HL-60 (cell line): ENCODE results near the gene CASD1.

ENCODE experiments used
- DNase-seq, 2 experiments: peaks; one replicate each; pipeline ENCODE4 v3.0.0-alpha.2; 2010 to 2020; ENCODE audit warnings: low read depth in 1 of 2, low spot score in 1 of 2
- H3K27ac ChIP-seq: fragments of 250-450 bp; sonication (Bioruptor Pico); replicated peaks from 2 replicates; pipeline ENCODE4 v1.5.1; 2020; ENCODE audit warnings: mild to moderate bottlenecking, moderate library complexity
- H3K27me3 ChIP-seq: fragments of 250-450 bp; sonication (Bioruptor Pico); 2 replicates; pipeline ENCODE4 v1.5.1; 2021; ENCODE audit warnings: mild to moderate bottlenecking, moderate library complexity; ENCODE audit not compliant: insufficient read depth, poor library complexity, severe bottlenecking
- H3K4me3 ChIP-seq: replicated peaks from 2 replicates; pipeline ENCODE4 v1.5.1; 2011; ENCODE audit warnings: mild to moderate bottlenecking, control low read depth, low read length; ENCODE audit not compliant: insufficient read depth
- GABPA ChIP-seq: IDR thresholded peaks from 2 replicates; pipeline ENCODE4 v1.6.1; 2012; ENCODE audit warnings: low read depth
- POLR2AphosphoS5 ChIP-seq: IDR thresholded peaks from 2 replicates; pipeline ENCODE4 v1.6.1; 2012; ENCODE audit warnings: low read depth
- SPI1 ChIP-seq: IDR thresholded peaks from 2 replicates; pipeline ENCODE4 v1.6.1; 2012; ENCODE audit warnings: low read depth, mild to moderate bottlenecking, borderline replicate concordance
- TF ChIP-seq, protein P1 (sequence below): IDR thresholded peaks from one replicate; pipeline ENCODE4 v1.5.1; 2011; ENCODE audit warnings: low read length, control low read depth, inconsistent platforms; ENCODE audit not compliant: insufficient read depth
- TF ChIP-seq, protein P2 (sequence below): IDR thresholded peaks from 2 replicates; pipeline ENCODE4 v1.6.1; 2012; ENCODE audit warnings: low read depth; ENCODE audit not compliant: insufficient replicate concordance

Gene CASD1

DNA sequence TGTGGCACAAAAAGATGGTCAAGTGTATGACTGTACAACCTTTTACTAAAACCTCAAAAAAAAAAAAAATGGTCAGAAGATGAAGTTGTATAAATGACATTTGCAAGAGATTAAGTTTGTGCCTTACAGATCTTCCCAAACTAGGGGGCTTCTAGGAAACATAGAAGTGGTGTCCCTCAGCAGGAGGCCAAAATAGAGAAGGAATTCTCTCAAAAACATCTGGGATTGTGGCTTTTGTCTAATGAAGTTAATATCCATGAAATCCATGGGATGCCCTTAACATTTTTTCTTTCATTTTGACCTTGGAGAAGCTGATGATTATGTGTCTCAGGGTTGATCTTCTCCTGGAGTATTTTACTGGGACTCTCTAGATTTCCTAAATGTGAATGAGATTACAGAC lies 62.2 kb downstream of the CASD1 start:
- Histone ChIP-seq H3K27ac (no peak overlapping the region), H3K4me3 (no peak overlapping the region), H3K27me3 (no peaks in the 10 kb centered on the region)
- DNase-seq: no peak
- TF ChIP-seq GABPA (no peak), POLR2AphosphoS5 (no peak), SPI1 (no peak)
- TF ChIP-seq, protein P1, sequence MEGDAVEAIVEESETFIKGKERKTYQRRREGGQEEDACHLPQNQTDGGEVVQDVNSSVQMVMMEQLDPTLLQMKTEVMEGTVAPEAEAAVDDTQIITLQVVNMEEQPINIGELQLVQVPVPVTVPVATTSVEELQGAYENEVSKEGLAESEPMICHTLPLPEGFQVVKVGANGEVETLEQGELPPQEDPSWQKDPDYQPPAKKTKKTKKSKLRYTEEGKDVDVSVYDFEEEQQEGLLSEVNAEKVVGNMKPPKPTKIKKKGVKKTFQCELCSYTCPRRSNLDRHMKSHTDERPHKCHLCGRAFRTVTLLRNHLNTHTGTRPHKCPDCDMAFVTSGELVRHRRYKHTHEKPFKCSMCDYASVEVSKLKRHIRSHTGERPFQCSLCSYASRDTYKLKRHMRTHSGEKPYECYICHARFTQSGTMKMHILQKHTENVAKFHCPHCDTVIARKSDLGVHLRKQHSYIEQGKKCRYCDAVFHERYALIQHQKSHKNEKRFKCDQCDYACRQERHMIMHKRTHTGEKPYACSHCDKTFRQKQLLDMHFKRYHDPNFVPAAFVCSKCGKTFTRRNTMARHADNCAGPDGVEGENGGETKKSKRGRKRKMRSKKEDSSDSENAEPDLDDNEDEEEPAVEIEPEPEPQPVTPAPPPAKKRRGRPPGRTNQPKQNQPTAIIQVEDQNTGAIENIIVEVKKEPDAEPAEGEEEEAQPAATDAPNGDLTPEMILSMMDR: no peak
- TF ChIP-seq, protein P2, sequence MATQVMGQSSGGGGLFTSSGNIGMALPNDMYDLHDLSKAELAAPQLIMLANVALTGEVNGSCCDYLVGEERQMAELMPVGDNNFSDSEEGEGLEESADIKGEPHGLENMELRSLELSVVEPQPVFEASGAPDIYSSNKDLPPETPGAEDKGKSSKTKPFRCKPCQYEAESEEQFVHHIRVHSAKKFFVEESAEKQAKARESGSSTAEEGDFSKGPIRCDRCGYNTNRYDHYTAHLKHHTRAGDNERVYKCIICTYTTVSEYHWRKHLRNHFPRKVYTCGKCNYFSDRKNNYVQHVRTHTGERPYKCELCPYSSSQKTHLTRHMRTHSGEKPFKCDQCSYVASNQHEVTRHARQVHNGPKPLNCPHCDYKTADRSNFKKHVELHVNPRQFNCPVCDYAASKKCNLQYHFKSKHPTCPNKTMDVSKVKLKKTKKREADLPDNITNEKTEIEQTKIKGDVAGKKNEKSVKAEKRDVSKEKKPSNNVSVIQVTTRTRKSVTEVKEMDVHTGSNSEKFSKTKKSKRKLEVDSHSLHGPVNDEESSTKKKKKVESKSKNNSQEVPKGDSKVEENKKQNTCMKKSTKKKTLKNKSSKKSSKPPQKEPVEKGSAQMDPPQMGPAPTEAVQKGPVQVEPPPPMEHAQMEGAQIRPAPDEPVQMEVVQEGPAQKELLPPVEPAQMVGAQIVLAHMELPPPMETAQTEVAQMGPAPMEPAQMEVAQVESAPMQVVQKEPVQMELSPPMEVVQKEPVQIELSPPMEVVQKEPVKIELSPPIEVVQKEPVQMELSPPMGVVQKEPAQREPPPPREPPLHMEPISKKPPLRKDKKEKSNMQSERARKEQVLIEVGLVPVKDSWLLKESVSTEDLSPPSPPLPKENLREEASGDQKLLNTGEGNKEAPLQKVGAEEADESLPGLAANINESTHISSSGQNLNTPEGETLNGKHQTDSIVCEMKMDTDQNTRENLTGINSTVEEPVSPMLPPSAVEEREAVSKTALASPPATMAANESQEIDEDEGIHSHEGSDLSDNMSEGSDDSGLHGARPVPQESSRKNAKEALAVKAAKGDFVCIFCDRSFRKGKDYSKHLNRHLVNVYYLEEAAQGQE: no peak

DNA sequence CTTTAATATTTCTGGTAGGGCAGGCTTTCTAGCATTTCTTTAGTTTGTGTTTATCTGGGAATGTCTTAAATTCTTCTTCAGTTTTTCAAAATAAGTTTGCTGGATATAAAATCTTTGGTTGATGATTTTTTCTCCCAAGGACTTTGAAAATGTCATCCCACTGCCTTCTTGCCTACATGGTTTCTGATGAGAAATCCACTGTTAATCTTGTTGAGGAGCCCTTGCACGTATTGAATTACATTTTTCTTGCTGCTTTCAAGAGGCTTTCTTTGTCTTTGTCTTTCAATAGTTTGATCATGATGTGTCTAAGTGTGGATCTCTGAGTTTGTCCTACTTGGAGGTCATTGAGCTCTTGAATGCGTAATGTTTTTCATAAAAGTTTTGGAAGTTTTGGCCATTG lies 66.0 kb downstream of the CASD1 start:
- TF ChIP-seq GABPA: no peak
- TF ChIP-seq, protein P1: no peak
- Histone ChIP-seq H3K27me3 (no peaks in the 10 kb centered on the region), H3K27ac (no peak overlapping the region), H3K4me3 (no peak overlapping the region)
- DNase-seq: no peak

DNA sequence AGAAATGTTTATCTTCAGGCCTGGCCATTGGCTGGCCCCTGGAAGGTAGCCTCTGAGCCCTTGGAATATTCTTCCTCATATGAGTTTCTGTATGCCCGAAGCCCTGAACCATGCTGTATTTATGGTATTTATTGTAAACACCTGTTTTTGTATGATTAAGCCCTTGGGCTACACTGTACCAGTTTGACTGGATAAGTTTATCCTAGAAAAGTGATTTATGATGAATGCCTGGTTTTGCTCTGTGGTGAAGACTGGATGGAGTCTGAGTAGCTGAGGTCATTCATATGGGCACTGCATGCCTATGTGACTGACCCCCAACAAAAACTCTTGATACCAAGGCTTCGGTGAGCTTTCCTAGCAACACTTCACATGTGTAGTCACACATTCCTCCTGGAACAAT lies 66.7 kb downstream of the CASD1 start:
- no peak overlapping the region for H3K27ac ChIP-seq
- TF ChIP-seq, protein P2: no peak
- no peak for TF ChIP-seq GABPA
- no peaks in the 10 kb centered on the region for H3K27me3 ChIP-seq
- no peak overlapping the region for H3K4me3 ChIP-seq
- no peak for DNase-seq

DNA sequence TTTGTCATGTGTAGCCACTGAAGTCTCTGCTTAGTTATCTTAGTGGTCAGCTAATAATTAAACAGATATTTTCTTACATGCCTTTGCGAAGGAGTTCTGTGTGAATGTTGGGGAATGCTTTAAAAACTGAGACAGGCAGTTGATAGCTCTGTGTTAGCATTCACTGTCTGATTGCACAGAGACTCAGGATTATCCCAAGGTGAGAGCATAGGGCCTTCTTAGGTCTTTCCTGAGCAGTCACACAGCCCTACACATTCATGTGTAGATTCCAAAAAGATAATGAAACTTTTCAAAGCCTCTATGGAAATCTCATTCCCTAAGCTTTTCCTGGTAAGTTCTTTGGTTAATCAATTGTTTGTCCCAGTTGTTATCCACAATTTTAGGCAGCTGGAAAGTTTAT lies 67.7 kb downstream of the CASD1 start:
- no peak for DNase-seq
- TF ChIP-seq, protein P1: no peak
- TF ChIP-seq GABPA (no peak), POLR2AphosphoS5 (no peak), SPI1 (no peak)
- TF ChIP-seq, protein P2: no peak
- Histone ChIP-seq H3K27ac (no peak overlapping the region), H3K4me3 (no peak overlapping the region), H3K27me3 (no peaks in the 10 kb centered on the region)
